OCI-LY7 (cell line): Measurements from ENCODE around the gene GON4L. TPM values are rescaled to one million over a fixed set of nuclear protein-coding genes. Genes with fewer than 3 reads are reported as not detected.
A peak's percentile ranks its signal among the peaks of the same experiment; 100 is the strongest.

ENCODE experiments used
- BruUV-seq: library from RNA; stranded (reverse); fragments of 400-500 nt; replicated peaks from 2 replicates; lab custom pipeline; 2021; lab: Mats Ljungman, UMichigan
- CTCF ChIA-PET: fragments of 300-600 bp; sonication (Branson Sonifier 250); formaldehyde crosslinking; loops from one replicate; lab custom pipeline; 2022; ENCODE audit warnings: antibody characterized with exemption; ENCODE audit not compliant: unreplicated experiment; lab: Charles Lee
- POLR2A ChIA-PET: fragments of 300-600 bp; sonication (Branson Sonifier 250); formaldehyde crosslinking; loops from one replicate; lab custom pipeline; 2022; ENCODE audit warnings: antibody characterized with exemption; lab: Charles Lee
- DNase-seq: peaks from one replicate; pipeline ENCODE4 v3.0.0-alpha.2; 2015; ENCODE audit warnings: low spot score
- H2AFZ ChIP-seq: fragments of 200-600 bp; sonication (generic), shearing (Covaris generic); 2 replicates; pipeline ENCODE4 v1.6.1; 2014; ENCODE audit warnings: mild to moderate bottlenecking, antibody characterized with exemption, low read length, moderate library complexity
- H3K27ac ChIP-seq: fragments of 200-600 bp; sonication (generic); 2 replicates; pipeline ENCODE4 v1.5.1; 2014; ENCODE audit warnings: mixed run types, low read depth, mild to moderate bottlenecking, moderate library complexity, low read length, inconsistent platforms; ENCODE audit not compliant: poor library complexity, severe bottlenecking
- H3K36me3 ChIP-seq: fragments of 200-600 bp; sonication (generic); 2 replicates; pipeline ENCODE4 v1.6.1; 2014; ENCODE audit warnings: mild to moderate bottlenecking, antibody characterized with exemption, low read length, moderate library complexity, mixed read lengths; ENCODE audit not compliant: insufficient read depth
- H3K4me1 ChIP-seq: fragments of 200-600 bp; sonication (generic); 2 replicates; pipeline ENCODE4 v1.5.1; 2014; ENCODE audit warnings: mild to moderate bottlenecking, low read length; ENCODE audit not compliant: insufficient read depth, poor library complexity, severe bottlenecking
- H3K4me2 ChIP-seq: fragments of 200-600 bp; sonication (generic); 2 replicates; pipeline ENCODE4 v1.6.1; 2014; ENCODE audit warnings: mild to moderate bottlenecking, low read length
- H3K4me3 ChIP-seq: fragments of 200-600 bp; sonication (generic); 2 replicates; pipeline ENCODE4 v1.5.1; 2014; ENCODE audit warnings: mild to moderate bottlenecking, low read depth, low read length; ENCODE audit not compliant: poor library complexity, severe bottlenecking
- H3K79me2 ChIP-seq: fragments of 200-600 bp; sonication (generic); 2 replicates; pipeline ENCODE4 v1.6.1; 2016; ENCODE audit warnings: low read depth, mild to moderate bottlenecking, low read length, moderate library complexity, mixed read lengths; ENCODE audit not compliant: insufficient read depth
- H3K9me2 ChIP-seq: fragments of 200-600 bp; sonication (generic); 2 replicates; pipeline ENCODE4 v1.6.1; 2016; ENCODE audit warnings: mild to moderate bottlenecking, low read length, mixed read lengths; ENCODE audit not compliant: insufficient read depth
- H3K9me3 ChIP-seq: fragments of 200-600 bp; sonication (generic); 2 replicates; pipeline ENCODE4 v1.6.1; 2014; ENCODE audit warnings: mild to moderate bottlenecking, mixed run types, low read length, mixed read lengths
- H4K20me1 ChIP-seq: fragments of 200-600 bp; sonication (generic); 2 replicates; pipeline ENCODE4 v1.6.1; 2014; ENCODE audit warnings: mild to moderate bottlenecking, antibody characterized with exemption, low read length, moderate library complexity, mixed read lengths; ENCODE audit not compliant: insufficient read depth
- CTCF ChIP-seq: fragments of 200-600 bp; sonication (generic); conservative IDR thresholded peaks from 2 replicates; pipeline ENCODE4 v1.5.1; 2014; ENCODE audit warnings: mild to moderate bottlenecking, antibody characterized with exemption, low read length, moderate library complexity, mixed read lengths
- EZH2phosphoT487 ChIP-seq: fragments of 200-600 bp; sonication (generic); IDR thresholded peaks from 2 replicates; pipeline ENCODE4 v1.6.1; 2018; ENCODE audit warnings: low read depth, borderline replicate concordance, mild to moderate bottlenecking, mixed run types, antibody characterized with exemption, low read length, moderate library complexity, mixed read lengths
- intact Hi-C: fragments of 100-400 bp; cut with micrococcal nuclease; formaldehyde crosslinking; loops from one replicate; pipeline ENCODE4 v1.10.0; 2022; ENCODE audit not compliant: unreplicated experiment
- total RNA-seq, 2 experiments: library from RNA; depleted of rRNA in 1 of 2; stranded (reverse); fragments of >200 nt in 1 of 2; shearing (Covaris generic) in 1 of 2; gene quantifications; 2 replicates each; pipeline ENCODE4 v1.2.3, GENCODE V29; 2014 to 2022

The GON4L gene
- total RNA-seq, 2 experiments from 2014 or later: 46.0 to 78.0 TPM

- CTCF ChIA-PET: no interaction called here
- POLR2A ChIA-PET: no interaction called here
- intact Hi-C loops: no loop called here
- Histone ChIP-seq H3K79me2 (no peaks in the 10 kb centered on the region; the same call in 1 of the 2 replicates), H3K4me2 (no peak overlapping the region), H4K20me1 (no peaks in the 10 kb centered on the region), H3K4me3 (no peak overlapping the region), H3K36me3 (peaks cover 91% of the 10 kb centered on the region), H2AFZ (no peak overlapping the region), H3K4me1 (peaks cover 14% of the 10 kb centered on the region), H3K27ac (no peak overlapping the region), H3K9me3 (no peaks in the 10 kb centered on the region), H3K9me2 (no peaks in the 10 kb centered on the region)
- TF ChIP-seq CTCF (no peak), EZH2phosphoT487 (no peak)
- BruUV-seq: no TSS peak
- DNase-seq: no peak
These were observed 43.1 kb upstream of the GON4L start for GRCh38 chr1:155900161-155900560.

GRCh38 chr1:155899683-155900082, 42.7 kb upstream of the GON4L start:
- Histone ChIP-seq H3K36me3 (peaks cover 87% of the 10 kb centered on the region), H3K9me2 (no peaks in the 10 kb centered on the region), H3K79me2 (no peaks in the 10 kb centered on the region; the same call in 1 of the 2 replicates), H2AFZ (no peak overlapping the region), H3K4me2 (no peak overlapping the region), H3K9me3 (no peaks in the 10 kb centered on the region), H3K4me3 (no peak overlapping the region), H3K27ac (peak overlapping the region; percentile 19), H3K4me1 (peaks cover 14% of the 10 kb centered on the region), H4K20me1 (no peaks in the 10 kb centered on the region)
- BruUV-seq: TSS peak; percentile 52
- ChIA-PET CTCF (no interaction called here), POLR2A (interaction anchor here (0.8 kb wide), 1 partner anchor 27 kb away, joined by 4 read pairs; no protein-coding TSS in a partner anchor)
- DNase-seq: no peak
- no peak for TF ChIP-seq CTCF
- TF ChIP-seq EZH2phosphoT487: no peak
- intact Hi-C loops: no loop called here

- TF ChIP-seq EZH2phosphoT487 (no peak), CTCF (no peak)
- H3K9me2 ChIP-seq: no peaks in the 10 kb centered on the region
- no TSS peak for BruUV-seq
- ChIA-PET POLR2A (interaction anchor here (0.6 to 1.5 kb wide), 8 partner anchors 10 to 62 kb away, joined by 3 to 6 read pairs (median 4); partner anchors contain the start of genes KHDC4 and SYT11), CTCF (no interaction called here)
- no peak overlapping the region for H2AFZ ChIP-seq
- no peaks in the 10 kb centered on the region; the same call in 1 of the 2 replicates for H3K79me2 ChIP-seq
- no peaks in the 10 kb centered on the region for H3K9me3 ChIP-seq
- peak overlapping the region; percentile 19 for H3K27ac ChIP-seq
- no peak overlapping the region for H3K4me3 ChIP-seq
- H3K4me2 ChIP-seq: 0 out of 2 replicates have a peak overlapping the region, but pooled peaks have one; percentile 10
- H4K20me1 ChIP-seq: no peaks in the 10 kb centered on the region
- intact Hi-C loops: no loop called here
- peaks cover 87% of the 10 kb centered on the region for H3K36me3 ChIP-seq
- no peak for DNase-seq
- H3K4me1 ChIP-seq: peaks cover 17% of the 10 kb centered on the region
These were observed 41.9 kb upstream of the GON4L start for GRCh38 chr1:155898888-155899287.
